Fibroblast of mammary gland (primary cell): ENCODE measurements around the gene PDK4.

Source experiments
- DNase-seq: peaks from one replicate; pipeline ENCODE4 v3.0.0-alpha.2; 2010; ENCODE audit warnings: low read depth
- H3K4me3 ChIP-seq: 2 replicates; pipeline ENCODE4 v1.5.1; 2011; ENCODE audit warnings: low read depth, mild to moderate bottlenecking, low read length, moderate library complexity; ENCODE audit not compliant: control insufficient read depth
- CTCF ChIP-seq: conservative IDR thresholded peaks from 2 replicates; pipeline ENCODE4 v1.5.1; 2011; ENCODE audit warnings: low read depth, low read length, inconsistent platforms; ENCODE audit not compliant: control insufficient read depth, insufficient read depth

Gene PDK4

GRCh38 chr7:95596198-95597063 is at the start of gene PDK4:
Gene PDK4 (minus strand): TSS chr7:95596516. CDS start chr7:95596293, 223 bp downstream.
- no peak for TF ChIP-seq CTCF
- DNase-seq: peak; percentile 87
- H3K4me3 ChIP-seq: peak within 1 kb of the TSS; percentile 76

- peak; percentile 63 for DNase-seq
- no peak for TF ChIP-seq CTCF
- no peak overlapping the region for H3K4me3 ChIP-seq
Measured at GRCh38 chr7:95642173-95642572, 45.9 kb upstream of the PDK4 start.

GRCh38 chr7:95636140-95636940 is 40.0 kb upstream of the PDK4 start:
- TF ChIP-seq CTCF: no peak
- H3K4me3 ChIP-seq: no peak overlapping the region
- DNase-seq: peak; percentile 78

- no peak overlapping the region for H3K4me3 ChIP-seq
- DNase-seq: peak; percentile 97
- no peak for TF ChIP-seq CTCF
Measured at GRCh38 chr7:95632609-95633008, 36.3 kb upstream of the PDK4 start.

- no peak for TF ChIP-seq CTCF
- no peak overlapping the region for H3K4me3 ChIP-seq
- DNase-seq: no peak
Measured at GRCh38 chr7:95631527-95631926, 35.2 kb upstream of the PDK4 start.

- TF ChIP-seq CTCF: no peak
- peak; percentile 45 for DNase-seq
- no peak overlapping the region for H3K4me3 ChIP-seq
Measured at GRCh38 chr7:95630702-95631458, 34.6 kb upstream of the PDK4 start.
